K562 (cell line): Measurements from ENCODE around the gene RSPH9. TPM values are rescaled to one million over a fixed set of nuclear protein-coding genes. Genes with fewer than 3 reads are reported as not detected.

Experiments
- CEBPG ChIP-seq, 3 experiments: fragments of 200-800 bp in 1 of 3; sonication (Bioruptor generic) in 1 of 3; sonication (generic) in 1 of 3; formaldehyde crosslinking in 1 of 3; IDR thresholded peaks in 2 of 3; conservative IDR thresholded peaks in 1 of 3; 2 replicates each; pipeline versions ENCODE4 v1.6.1 to v1.8.0; 2016 to 2022; ENCODE audit warnings: missing compliant biosample characterization in 2 of 3, missing genetic modification characterization in 2 of 3, mild to moderate bottlenecking in 1 of 3, missing genetic modification reagents in 1 of 3
- DACH1 ChIP-seq: fragments of 450-650 bp; IDR thresholded peaks from 2 replicates; pipeline ENCODE4 v1.6.1; 2018; ENCODE audit not compliant: partially characterized antibody
- ETS2 ChIP-seq: IDR thresholded peaks from 2 replicates; pipeline ENCODE4 v1.6.1; 2016; ENCODE audit warnings: borderline replicate concordance, missing genetic modification characterization, mild to moderate bottlenecking, moderate library complexity, missing compliant biosample characterization; ENCODE audit not compliant: poor library complexity, severe bottlenecking
- GMEB1 ChIP-seq: fragments of 250-450 bp; sonication (Bioruptor Pico); IDR thresholded peaks from 2 replicates; pipeline ENCODE4 v1.4.0; 2020; ENCODE audit warnings: mild to moderate bottlenecking
- HEY1 ChIP-seq: fragments of 250-450 bp; sonication (Bioruptor Pico); IDR thresholded peaks from 2 replicates; pipeline ENCODE4 v1.5.0; 2020; ENCODE audit warnings: mild to moderate bottlenecking, moderate library complexity, borderline replicate concordance
- L3MBTL2 ChIP-seq: fragments of 450-650 bp; IDR thresholded peaks from 2 replicates; pipeline ENCODE4 v1.6.1; 2016; ENCODE audit warnings: mild to moderate bottlenecking, moderate library complexity
- NFE2 ChIP-seq: IDR thresholded peaks from 2 replicates; pipeline ENCODE4 v1.6.1; 2014; ENCODE audit warnings: antibody characterized with exemption, low read depth
- NFIC ChIP-seq: fragments of 450-650 bp; IDR thresholded peaks from 2 replicates; pipeline ENCODE4 v1.6.1; 2017; ENCODE audit warnings: mild to moderate bottlenecking, inconsistent platforms
- PHB2 ChIP-seq: fragments of 450-650 bp; IDR thresholded peaks from 2 replicates; pipeline ENCODE4 v1.6.1; 2017; ENCODE audit warnings: low read depth
- SP1 ChIP-seq: sonication (generic); formaldehyde crosslinking; IDR thresholded peaks from 2 replicates; pipeline ENCODE4 v1.8.1; 2022; ENCODE audit warnings: mild to moderate bottlenecking, missing genetic modification reagents
- SRSF1 ChIP-seq: fragments of 200-400 bp; formaldehyde crosslinking; IDR thresholded peaks from 2 replicates; pipeline ENCODE4 v1.6.1; 2017; ENCODE audit warnings: mild to moderate bottlenecking, low read depth, low read length, moderate library complexity
- XRCC4 ChIP-seq: IDR thresholded peaks from one replicate; pipeline ENCODE4 v1.6.1; 2011; ENCODE audit not compliant: insufficient read depth, insufficient read length; ENCODE audit errors: extremely low read depth
- ZFP1 ChIP-seq: fragments of 450-650 bp; formaldehyde crosslinking; IDR thresholded peaks from 2 replicates; pipeline ENCODE4 v1.4.0; 2020; ENCODE audit warnings: mild to moderate bottlenecking, mixed read lengths
- ZNF384 ChIP-seq: IDR thresholded peaks from 2 replicates; pipeline ENCODE4 v1.6.1; 2012; ENCODE audit warnings: low read depth, low read length, improper control_type of control experiment
- ZNF785 ChIP-seq: fragments of 250-450 bp; sonication (Bioruptor Pico); IDR thresholded peaks from 2 replicates; pipeline ENCODE4 v1.4.0; 2020; ENCODE audit warnings: mild to moderate bottlenecking
- polyA plus RNA-seq, 8 experiments: library from polyadenylated mRNA; depleted of rRNA in 4 of 8; stranded (reverse) in 5 of 8; unstranded in 3 of 8; fragments of >200 nt; fragmentation: Nextera tagmentation in 2 of 8; fragmentation: Illumina TruSeq in 1 of 8; extraction: Ambion mirVana in 2 of 8; extraction: Trizol in 1 of 8; gene quantifications; 2 replicates each; pipeline versions ENCODE4 v1.2.1 to v1.2.3, GENCODE V29; 2011 to 2014; ENCODE audit warnings: inconsistent platforms in 1 of 8, missing spikeins in 1 of 8
- total RNA-seq, 7 experiments: library from RNA; depleted of rRNA in 6 of 7; stranded (reverse); fragments of >200 nt in 6 of 7; fragmentation: Illumina TruSeq in 2 of 7; extraction: Trizol in 2 of 7; gene quantifications; 2 replicates each; pipeline versions ENCODE4 v1.2.1 to v1.2.3, GENCODE V29; 2011 to 2021; ENCODE audit warnings: low replicate concordance in 1 of 7
- TF ChIP-seq, protein P1 (sequence below): fragments of 200-800 bp; sonication (Bioruptor generic); IDR thresholded peaks from 2 replicates; pipeline ENCODE4 v1.6.1; 2017; ENCODE audit warnings: missing genetic modification characterization, missing compliant biosample characterization
- TF ChIP-seq, protein P2 (sequence below), 2 experiments: fragments of 450-650 bp; conservative IDR thresholded peaks; 2 replicates each; pipeline ENCODE4 v1.6.1; 2017; ENCODE audit warnings: mild to moderate bottlenecking in 2 of 2, moderate library complexity in 2 of 2
- TF ChIP-seq, protein P3 (sequence below): sonication (generic); formaldehyde crosslinking; IDR thresholded peaks from 2 replicates; pipeline ENCODE4 v1.8.0; 2022; ENCODE audit warnings: mild to moderate bottlenecking, missing genetic modification reagents, borderline replicate concordance
- TF ChIP-seq, protein P4 (sequence below), 2 experiments: fragments of 250-450 bp in 1 of 2; fragments of 450-650 bp in 1 of 2; sonication (Bioruptor Pico) in 1 of 2; IDR thresholded peaks; 2 replicates each; pipeline versions ENCODE4 v1.6.1 to v1.8.0; 2016 to 2021; ENCODE audit warnings: mild to moderate bottlenecking in 2 of 2, moderate library complexity in 2 of 2, missing compliant biosample characterization in 1 of 2, missing genetic modification characterization in 1 of 2

The RSPH9 gene
- total and polyA plus RNA-seq, 9 of the 15 experiments (the other 6 are each of a cell fraction or from before 2014, with no cell fraction given), result 0.05 to 0.60 (median 0.39) TPM; not detected in 6

- TF ChIP-seq, protein P1, sequence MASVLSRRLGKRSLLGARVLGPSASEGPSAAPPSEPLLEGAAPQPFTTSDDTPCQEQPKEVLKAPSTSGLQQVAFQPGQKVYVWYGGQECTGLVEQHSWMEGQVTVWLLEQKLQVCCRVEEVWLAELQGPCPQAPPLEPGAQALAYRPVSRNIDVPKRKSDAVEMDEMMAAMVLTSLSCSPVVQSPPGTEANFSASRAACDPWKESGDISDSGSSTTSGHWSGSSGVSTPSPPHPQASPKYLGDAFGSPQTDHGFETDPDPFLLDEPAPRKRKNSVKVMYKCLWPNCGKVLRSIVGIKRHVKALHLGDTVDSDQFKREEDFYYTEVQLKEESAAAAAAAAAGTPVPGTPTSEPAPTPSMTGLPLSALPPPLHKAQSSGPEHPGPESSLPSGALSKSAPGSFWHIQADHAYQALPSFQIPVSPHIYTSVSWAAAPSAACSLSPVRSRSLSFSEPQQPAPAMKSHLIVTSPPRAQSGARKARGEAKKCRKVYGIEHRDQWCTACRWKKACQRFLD, result no peak
- TF ChIP-seq, protein P2, sequence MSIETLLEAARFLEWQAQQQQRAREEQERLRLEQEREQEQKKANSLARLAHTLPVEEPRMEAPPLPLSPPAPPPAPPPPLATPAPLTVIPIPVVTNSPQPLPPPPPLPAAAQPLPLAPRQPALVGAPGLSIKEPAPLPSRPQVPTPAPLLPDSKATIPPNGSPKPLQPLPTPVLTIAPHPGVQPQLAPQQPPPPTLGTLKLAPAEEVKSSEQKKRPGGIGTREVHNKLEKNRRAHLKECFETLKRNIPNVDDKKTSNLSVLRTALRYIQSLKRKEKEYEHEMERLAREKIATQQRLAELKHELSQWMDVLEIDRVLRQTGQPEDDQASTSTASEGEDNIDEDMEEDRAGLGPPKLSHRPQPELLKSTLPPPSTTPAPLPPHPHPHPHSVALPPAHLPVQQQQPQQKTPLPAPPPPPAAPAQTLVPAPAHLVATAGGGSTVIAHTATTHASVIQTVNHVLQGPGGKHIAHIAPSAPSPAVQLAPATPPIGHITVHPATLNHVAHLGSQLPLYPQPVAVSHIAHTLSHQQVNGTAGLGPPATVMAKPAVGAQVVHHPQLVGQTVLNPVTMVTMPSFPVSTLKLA (conservative IDR thresholded peaks at IDR 0.05), result no peak
- TF ChIP-seq, protein P3, sequence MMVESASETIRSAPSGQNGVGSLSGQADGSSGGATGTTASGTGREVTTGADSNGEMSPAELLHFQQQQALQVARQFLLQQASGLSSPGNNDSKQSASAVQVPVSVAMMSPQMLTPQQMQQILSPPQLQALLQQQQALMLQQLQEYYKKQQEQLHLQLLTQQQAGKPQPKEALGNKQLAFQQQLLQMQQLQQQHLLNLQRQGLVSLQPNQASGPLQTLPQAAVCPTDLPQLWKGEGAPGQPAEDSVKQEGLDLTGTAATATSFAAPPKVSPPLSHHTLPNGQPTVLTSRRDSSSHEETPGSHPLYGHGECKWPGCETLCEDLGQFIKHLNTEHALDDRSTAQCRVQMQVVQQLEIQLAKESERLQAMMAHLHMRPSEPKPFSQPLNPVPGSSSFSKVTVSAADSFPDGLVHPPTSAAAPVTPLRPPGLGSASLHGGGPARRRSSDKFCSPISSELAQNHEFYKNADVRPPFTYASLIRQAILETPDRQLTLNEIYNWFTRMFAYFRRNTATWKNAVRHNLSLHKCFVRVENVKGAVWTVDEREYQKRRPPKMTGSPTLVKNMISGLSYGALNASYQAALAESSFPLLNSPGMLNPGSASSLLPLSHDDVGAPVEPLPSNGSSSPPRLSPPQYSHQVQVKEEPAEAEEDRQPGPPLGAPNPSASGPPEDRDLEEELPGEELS (CRISPR knock-in tag), result no peak
- TF ChIP-seq ZNF384 (no peak), SP1 (CRISPR knock-in tag) (peak; percentile 62; the same call in 1 of the 2 replicates), HEY1 (CRISPR knock-in tag) (no peak; the same call in 1 of the 2 replicates), DACH1 (peak; percentile 38), CEBPG (CRISPR knock-in tag; IDR thresholded peaks at IDR 0.05) (no peak; the same call in 1 of the 2 replicates), CEBPG (tag; conservative IDR thresholded peaks at IDR 0.05 in 1 of 2, IDR thresholded peaks at IDR 0.05 in 1 of 2) (no peak), NFE2 (peak; percentile 61), ZFP1 (CRISPR knock-in tag) (no peak; the same call in 1 of the 2 replicates), ETS2 (no peak), ZNF785 (CRISPR knock-in tag) (no peak), SRSF1 (no peak), XRCC4 (no peak), GMEB1 (CRISPR knock-in tag) (peak; percentile 43), L3MBTL2 (peak; percentile 80), NFIC (peak; percentile 97), PHB2 (peak; percentile 97)
- TF ChIP-seq, protein P4, sequence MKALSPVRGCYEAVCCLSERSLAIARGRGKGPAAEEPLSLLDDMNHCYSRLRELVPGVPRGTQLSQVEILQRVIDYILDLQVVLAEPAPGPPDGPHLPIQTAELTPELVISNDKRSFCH (CRISPR knock-in tag; IDR thresholded peaks at IDR 0.05), result no peak
- TF ChIP-seq, protein P4 (tag; IDR thresholded peaks at IDR 0.05), result peak; percentile 96
Measured at GRCh38 chr6:43630980-43631619, 13.7 kb upstream of the RSPH9 start (continued).
